HEK293 (cell line): ENCODE data around the gene MRFAP1.

ENCODE experiments used
- CTCF ChIA-PET: fragments of 350-600 bp; formaldehyde crosslinking; extraction: SDS; loops from one replicate; lab custom pipeline; 2021; ENCODE audit warnings: antibody characterized with exemption; lab: Yijun Ruan, JAX
- POLR2A ChIA-PET: fragments of 300-600 bp; formaldehyde crosslinking; extraction: SDS; loops from one replicate; lab custom pipeline; 2020; ENCODE audit warnings: antibody characterized with exemption, inconsistent platforms; lab: Yijun Ruan, JAX
- H3K27ac ChIP-seq: fragments of 200-500 bp; sonication (Bioruptor generic); 2 replicates; pipeline ENCODE4 v1.5.1; 2014; ENCODE audit warnings: low read depth, low read length, control low read depth, inconsistent platforms; ENCODE audit errors: extremely low read depth
- H3K36me3 ChIP-seq, 2 experiments: fragments of 200-500 bp in 1 of 2; sonication (Bioruptor generic) in 1 of 2; 1 replicate in 1 of 2; 2 replicates in 1 of 2; pipeline ENCODE4 v1.5.1; 2014 to 2017; ENCODE audit warnings: inconsistent platforms in 2 of 2, low read length in 2 of 2; ENCODE audit not compliant: control insufficient read depth in 2 of 2, insufficient read depth in 1 of 2
- H3K4me1 ChIP-seq: fragments of 200-500 bp; sonication (Bioruptor generic); 2 replicates; pipeline ENCODE4 v1.5.1; 2014; ENCODE audit warnings: mild to moderate bottlenecking, low read length, inconsistent platforms; ENCODE audit not compliant: control insufficient read depth, insufficient read depth
- H3K4me3 ChIP-seq: 2 replicates; pipeline ENCODE4 v1.5.1; 2011; ENCODE audit warnings: low read depth, mild to moderate bottlenecking, control low read depth, low read length, moderate library complexity
- H3K9me3 ChIP-seq: fragments of 200-500 bp; sonication (Bioruptor generic); 2 replicates; pipeline ENCODE4 v1.5.1; 2014; ENCODE audit warnings: low read depth, low read length, inconsistent platforms; ENCODE audit not compliant: control insufficient read depth, insufficient read depth
- BCL11A ChIP-seq: fragments of 450-650 bp; formaldehyde crosslinking; IDR thresholded peaks from 2 replicates; pipeline ENCODE4 v1.5.1; 2016; ENCODE audit warnings: low read depth, missing biosample characterization, missing genetic modification characterization
- BCL11B ChIP-seq: fragments of 450-650 bp; formaldehyde crosslinking; IDR thresholded peaks from 2 replicates; pipeline ENCODE4 v1.5.1; 2016; ENCODE audit warnings: low read depth, missing biosample characterization, missing genetic modification characterization
- HIC1 ChIP-seq: fragments of 450-650 bp; formaldehyde crosslinking; IDR thresholded peaks from 2 replicates; pipeline ENCODE4 v1.5.1; 2016; ENCODE audit warnings: missing biosample characterization, missing genetic modification characterization
- KLF1 ChIP-seq: fragments of 450-650 bp; formaldehyde crosslinking; IDR thresholded peaks from 2 replicates; pipeline ENCODE4 v1.5.1; 2016; ENCODE audit warnings: missing biosample characterization, missing genetic modification characterization
- KLF8 ChIP-seq: fragments of 450-650 bp; formaldehyde crosslinking; IDR thresholded peaks from 2 replicates; pipeline ENCODE4 v1.5.1; 2016; ENCODE audit warnings: missing biosample characterization, missing genetic modification characterization
- MYNN ChIP-seq: fragments of 450-650 bp; formaldehyde crosslinking; IDR thresholded peaks from 2 replicates; pipeline ENCODE4 v1.5.1; 2016; ENCODE audit warnings: missing biosample characterization, missing genetic modification characterization, borderline replicate concordance
- MZF1 ChIP-seq: fragments of 450-650 bp; formaldehyde crosslinking; IDR thresholded peaks from 2 replicates; pipeline ENCODE4 v1.5.1; 2017; ENCODE audit warnings: missing biosample characterization, missing genetic modification characterization, borderline replicate concordance
- OSR2 ChIP-seq: fragments of 450-650 bp; formaldehyde crosslinking; IDR thresholded peaks from 2 replicates; pipeline ENCODE4 v1.5.1; 2016; ENCODE audit warnings: missing biosample characterization, missing genetic modification characterization
- RBAK ChIP-seq: fragments of 450-650 bp; formaldehyde crosslinking; IDR thresholded peaks from 2 replicates; pipeline ENCODE4 v1.5.1; 2016; ENCODE audit warnings: missing biosample characterization, missing genetic modification characterization
- TSHZ1 ChIP-seq: fragments of 450-650 bp; formaldehyde crosslinking; IDR thresholded peaks from 2 replicates; pipeline ENCODE4 v1.5.1; 2016; ENCODE audit warnings: missing biosample characterization, missing genetic modification characterization, borderline replicate concordance
- ZBTB1 ChIP-seq: fragments of 450-650 bp; formaldehyde crosslinking; IDR thresholded peaks from 2 replicates; pipeline ENCODE4 v1.5.1; 2016; ENCODE audit warnings: missing biosample characterization, missing genetic modification characterization
- ZNF10 ChIP-seq: fragments of 450-650 bp; formaldehyde crosslinking; IDR thresholded peaks from 2 replicates; pipeline ENCODE4 v1.5.1; 2017; ENCODE audit warnings: missing biosample characterization, missing genetic modification characterization
- ZNF112 ChIP-seq: fragments of 450-650 bp; formaldehyde crosslinking; IDR thresholded peaks from 2 replicates; pipeline ENCODE4 v1.5.0; 2017; ENCODE audit warnings: missing biosample characterization, missing genetic modification characterization
- ZNF140 ChIP-seq: fragments of 450-650 bp; formaldehyde crosslinking; IDR thresholded peaks from 2 replicates; pipeline ENCODE4 v1.5.1; 2016; ENCODE audit warnings: missing biosample characterization, missing genetic modification characterization
- ZNF2 ChIP-seq: fragments of 450-650 bp; formaldehyde crosslinking; IDR thresholded peaks from 2 replicates; pipeline ENCODE4 v1.5.1; 2016; ENCODE audit warnings: missing biosample characterization, missing genetic modification characterization
- ZNF24 ChIP-seq: fragments of 450-650 bp; formaldehyde crosslinking; IDR thresholded peaks from 2 replicates; pipeline ENCODE4 v1.5.1; 2016; ENCODE audit warnings: missing biosample characterization, missing genetic modification characterization
- ZNF416 ChIP-seq: fragments of 450-650 bp; formaldehyde crosslinking; IDR thresholded peaks from 2 replicates; pipeline ENCODE4 v1.5.1; 2016; ENCODE audit warnings: missing biosample characterization, missing genetic modification characterization
- ZNF426 ChIP-seq: fragments of 450-650 bp; formaldehyde crosslinking; IDR thresholded peaks from 2 replicates; pipeline ENCODE4 v1.5.1; 2017; ENCODE audit warnings: missing biosample characterization, missing genetic modification characterization, mild to moderate bottlenecking, inconsistent platforms, moderate library complexity
- ZNF473 ChIP-seq: fragments of 450-650 bp; formaldehyde crosslinking; IDR thresholded peaks from 2 replicates; pipeline ENCODE4 v1.5.1; 2017; ENCODE audit warnings: missing biosample characterization, missing genetic modification characterization
- ZNF555 ChIP-seq: fragments of 450-650 bp; formaldehyde crosslinking; conservative IDR thresholded peaks from 2 replicates; pipeline ENCODE4 v1.5.1; 2017; ENCODE audit warnings: missing biosample characterization, mild to moderate bottlenecking, missing genetic modification characterization, inconsistent platforms
- ZNF571 ChIP-seq: fragments of 450-650 bp; formaldehyde crosslinking; IDR thresholded peaks from 2 replicates; pipeline ENCODE4 v1.5.0; 2017; ENCODE audit warnings: missing biosample characterization, missing genetic modification characterization
- ZNF792 ChIP-seq: fragments of 450-650 bp; formaldehyde crosslinking; IDR thresholded peaks from 2 replicates; pipeline ENCODE4 v1.5.1; 2016; ENCODE audit warnings: missing biosample characterization, missing genetic modification characterization
- ZNF837 ChIP-seq: fragments of 450-650 bp; formaldehyde crosslinking; IDR thresholded peaks from 2 replicates; pipeline ENCODE4 v1.5.1; 2016; ENCODE audit warnings: missing biosample characterization, missing genetic modification characterization
- ZSCAN30 ChIP-seq: fragments of 450-650 bp; IDR thresholded peaks from 2 replicates; pipeline ENCODE4 v1.5.1; 2018; ENCODE audit warnings: missing biosample characterization, mild to moderate bottlenecking, missing genetic modification characterization, moderate library complexity
- TF ChIP-seq, protein P1 (sequence below): fragments of 450-650 bp; formaldehyde crosslinking; IDR thresholded peaks from 2 replicates; pipeline ENCODE4 v1.5.1; 2016; ENCODE audit warnings: missing biosample characterization, missing genetic modification characterization

The MRFAP1 gene

DNA sequence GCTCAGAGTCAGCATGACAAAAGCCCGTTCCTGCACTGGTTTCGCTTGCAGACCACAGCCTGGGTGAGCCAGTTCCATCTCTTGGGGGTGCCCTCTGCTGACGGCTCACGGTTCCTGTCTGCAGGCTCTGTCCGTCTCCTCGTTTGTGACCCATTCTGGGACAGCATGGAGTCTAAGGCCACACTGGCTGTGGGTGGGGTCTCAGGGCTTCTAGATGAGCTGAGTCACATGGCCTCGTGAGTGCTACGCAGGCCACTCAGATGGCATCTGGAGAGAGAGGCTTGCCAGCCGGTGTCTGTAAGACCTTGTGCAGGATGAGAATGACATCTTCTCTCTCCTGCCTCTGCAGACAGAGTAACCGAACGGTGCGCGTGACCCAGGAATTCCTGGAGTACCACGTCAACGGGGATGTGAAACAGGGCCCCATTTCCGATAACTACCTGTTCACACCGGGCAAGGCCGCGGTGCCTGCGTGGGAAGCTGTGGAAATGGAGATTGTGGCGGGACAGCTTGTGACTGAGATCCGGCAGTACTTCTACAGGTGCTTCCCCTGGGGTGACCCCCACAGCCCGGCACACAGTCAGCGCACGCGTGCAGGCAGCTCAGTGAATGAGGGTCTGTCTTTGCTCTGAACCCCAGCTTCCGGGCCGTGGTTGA lies 31.6 kb upstream of the MRFAP1 start (continued):
- TF ChIP-seq TSHZ1 (no peak), ZNF473 (no peak), ZNF837 (tag by site-specific recombination) (no peak), RBAK (tag by site-specific recombination) (no peak), ZNF426 (tag by site-specific recombination) (no peak)

DNA sequence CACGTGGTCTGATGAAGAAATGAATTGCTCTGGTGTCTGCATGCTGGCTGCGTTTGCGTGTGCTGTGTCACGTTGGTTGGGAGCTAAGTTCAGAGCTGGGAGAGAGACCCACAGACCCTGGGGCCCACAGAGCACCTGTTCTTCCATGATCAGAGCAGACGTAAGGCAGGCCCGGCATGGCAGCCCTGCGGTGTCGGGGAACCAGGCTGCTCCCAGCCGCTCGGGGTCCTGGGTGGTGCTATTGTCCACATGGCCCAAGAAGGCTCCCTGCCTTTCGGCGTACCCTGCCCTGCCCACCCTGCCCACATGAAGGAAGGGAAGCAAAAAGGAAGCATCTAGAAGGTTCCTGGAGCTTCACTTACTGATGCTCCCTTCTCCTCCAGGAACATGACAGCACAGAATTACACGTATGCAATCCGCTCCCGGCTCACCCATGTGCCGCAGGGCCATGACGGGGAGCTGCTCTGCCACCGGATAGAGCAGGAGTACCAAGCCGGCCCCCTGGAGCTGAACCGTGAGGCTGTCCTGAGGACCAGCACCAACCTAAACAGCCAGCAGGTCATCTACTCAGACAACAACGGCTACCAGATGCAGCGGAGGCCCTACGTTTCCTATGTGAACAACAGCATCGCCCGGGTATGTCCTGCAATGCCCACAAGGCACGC lies 30.9 kb upstream of the MRFAP1 start:
- Histone ChIP-seq H3K9me3 (no peaks in the 10 kb centered on the region), H3K36me3 (peaks cover 0 to 36% of the 10 kb centered on the region in 2 experiments; a peak in 1 of 3 replicates), H3K4me1 (no peaks in the 10 kb centered on the region), H3K4me3 (no peak overlapping the region), H3K27ac (no peak overlapping the region)
- TF ChIP-seq OSR2 (tag by site-specific recombination) (no peak), ZNF10 (no peak), ZNF416 (tag by site-specific recombination) (no peak), BCL11A (tag by site-specific recombination) (no peak), ZNF837 (tag by site-specific recombination) (no peak), ZNF571 (tag by site-specific recombination) (no peak)
- TF ChIP-seq, protein P1, sequence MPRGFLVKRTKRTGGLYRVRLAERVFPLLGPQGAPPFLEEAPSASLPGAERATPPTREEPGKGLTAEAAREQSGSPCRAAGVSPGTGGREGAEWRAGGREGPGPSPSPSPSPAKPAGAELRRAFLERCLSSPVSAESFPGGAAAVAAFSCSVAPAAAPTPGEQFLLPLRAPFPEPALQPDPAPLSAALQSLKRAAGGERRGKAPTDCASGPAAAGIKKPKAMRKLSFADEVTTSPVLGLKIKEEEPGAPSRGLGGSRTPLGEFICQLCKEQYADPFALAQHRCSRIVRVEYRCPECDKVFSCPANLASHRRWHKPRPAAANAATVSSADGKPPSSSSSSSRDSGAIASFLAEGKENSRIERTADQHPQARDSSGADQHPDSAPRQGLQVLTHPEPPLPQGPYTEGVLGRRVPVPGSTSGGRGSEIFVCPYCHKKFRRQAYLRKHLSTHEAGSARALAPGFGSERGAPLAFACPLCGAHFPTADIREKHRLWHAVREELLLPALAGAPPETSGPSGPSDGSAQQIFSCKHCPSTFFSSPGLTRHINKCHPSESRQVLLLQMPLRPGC, result no peak
- CTCF ChIA-PET, result interaction anchor here (1.0 kb wide), 1 partner anchor 64 kb away, joined by 4 read pairs; no protein-coding TSS in a partner anchor
- POLR2A ChIA-PET, result interaction anchor here (0.6 kb wide), 1 partner anchor 26 kb away, joined by 3 read pairs; no protein-coding TSS in a partner anchor

- CTCF ChIA-PET, result no interaction called here
- peaks cover 0 to 25% of the 10 kb centered on the region in 2 experiments; a peak in 1 of 3 replicates for H3K36me3 ChIP-seq
- H3K27ac ChIP-seq, result no peak overlapping the region
- H3K4me1 ChIP-seq, result no peaks in the 10 kb centered on the region
- TF ChIP-seq ZNF140 (tag by site-specific recombination) (no peak), ZSCAN30 (no peak), ZBTB1 (tag by site-specific recombination) (no peak), ZNF555 (no peak), ZNF112 (tag by site-specific recombination) (no peak), OSR2 (tag by site-specific recombination) (no peak), ZNF24 (tag by site-specific recombination) (no peak), BCL11B (tag by site-specific recombination) (no peak), ZNF792 (tag by site-specific recombination) (no peak), MZF1 (no peak), KLF1 (tag by site-specific recombination) (no peak), ZNF2 (no peak), MYNN (tag by site-specific recombination) (no peak), HIC1 (tag by site-specific recombination) (no peak), KLF8 (tag by site-specific recombination) (no peak)
- TF ChIP-seq, all 188 proteins: peak for 0
- Histone ChIP-seq H3K9me3 (no peaks in the 10 kb centered on the region), H3K4me3 (no peak overlapping the region)
- POLR2A ChIA-PET, result no interaction called here
Measured at GRCh38 chr4:6610856-6611430, 29.5 kb upstream of the MRFAP1 start.
